Transverse colon (tissue), 4 donors: ENCODE measurements around the gene CAPN1. TPM values are rescaled to one million over a fixed set of nuclear protein-coding genes. Genes with fewer than 3 reads are reported as not detected.
A peak's percentile ranks its signal among the peaks of the same experiment; 100 is the strongest.

Source experiments
- DNase-seq: peaks from one replicate; pipeline ENCODE4 v3.0.0-alpha.2; 2019
- H3K27ac ChIP-seq, 4 donors: fragments of 200-600 bp; sonication (generic); 2 replicates each; pipeline ENCODE4 v1.5.1; 2016 to 2018; ENCODE audit warnings: inconsistent platforms in 4 of 4
- H3K27me3 ChIP-seq: fragments of 200-600 bp; sonication (generic); 2 replicates; pipeline ENCODE4 v1.5.1; 2017; ENCODE audit warnings: inconsistent platforms
- H3K36me3 ChIP-seq, 4 donors: fragments of 200-600 bp; sonication (generic); 2 replicates each; pipeline ENCODE4 v1.5.1; 2017 to 2019; ENCODE audit warnings: inconsistent platforms in 4 of 4
- H3K4me1 ChIP-seq, 4 donors: fragments of 200-600 bp; sonication (generic); 2 replicates each; pipeline ENCODE4 v1.5.1; 2017 to 2020; ENCODE audit warnings: inconsistent platforms in 4 of 4
- H3K4me3 ChIP-seq, 4 donors: fragments of 200-600 bp; sonication (generic); 1 replicate in 1 of 4; 2 replicates in 3 of 4; pipeline versions ENCODE4 v1.5.1 to v1.6.1; 2017 to 2019; ENCODE audit warnings: inconsistent platforms in 4 of 4
- H3K9me3 ChIP-seq, 2 donors: fragments of 200-600 bp; sonication (generic); 2 replicates each; pipeline ENCODE4 v1.5.1; 2017 to 2019; ENCODE audit warnings: inconsistent platforms in 2 of 2
- EP300 ChIP-seq: sonication (generic); formaldehyde crosslinking; IDR thresholded peaks from one replicate; pipeline ENCODE4 v1.6.1; 2017; ENCODE audit warnings: antibody characterized with exemption, low read depth
- POLR2A ChIP-seq: fragments of 450-650 bp; IDR thresholded peaks from one replicate; pipeline ENCODE4 v1.6.1; 2016; ENCODE audit warnings: antibody characterized with exemption, mild to moderate bottlenecking, moderate library complexity
- POLR2AphosphoS5 ChIP-seq, 3 donors: sonication (generic); formaldehyde crosslinking; IDR thresholded peaks; one replicate each; pipeline ENCODE4 v1.6.1; 2016; ENCODE audit warnings: antibody characterized with exemption in 3 of 3
- WGBS, 2 donors: methylation state at CpG; one replicate each; pipeline ENCODE4 v1.1.5; 2018; ENCODE audit warnings: low coverage in 1 of 2; 5-methylcytosine and 5-hydroxymethylcytosine counted together
- in situ Hi-C, 4 donors: fragments of 200-750 bp; cut with MboI; loops; one replicate each; pipeline versions ENCODE4 v1.15.0 to v1.15.1; 2017; ENCODE audit warnings: low sequenced_read_pairs in 3 of 4, low pct_ligation_motif_present in 1 of 4, low pct_unique_long_range_greater_than_20kb in 1 of 4
- intact Hi-C: fragments of 100-400 bp; cut with DNase I; formaldehyde crosslinking; loops from one replicate; pipeline ENCODE4 v1.15.1; 2023; ENCODE audit warnings: low total_unique reads
- total RNA-seq, 4 donors: library from RNA; depleted of rRNA; stranded (reverse); fragments of >200 nt; gene quantifications; one replicate each; pipeline ENCODE4 v1.1.0, GENCODE V29; 2016
- TF ChIP-seq, protein P1 (sequence below), 5 experiments: fragments of 200-600 bp in 3 of 5; fragments of 450-650 bp in 2 of 5; sonication (generic) in 3 of 5; IDR thresholded peaks; 1 replicate in 2 of 5; 2 replicates in 3 of 5; pipeline ENCODE4 v1.5.1; 2016 to 2017; ENCODE audit warnings: antibody characterized with exemption in 5 of 5, inconsistent platforms in 3 of 5, mild to moderate bottlenecking in 2 of 5, moderate library complexity in 1 of 5

CAPN1 gene
- total RNA-seq, 4 donors from 2014 or later: 211 to 1,179 (median 376) TPM

DNA sequence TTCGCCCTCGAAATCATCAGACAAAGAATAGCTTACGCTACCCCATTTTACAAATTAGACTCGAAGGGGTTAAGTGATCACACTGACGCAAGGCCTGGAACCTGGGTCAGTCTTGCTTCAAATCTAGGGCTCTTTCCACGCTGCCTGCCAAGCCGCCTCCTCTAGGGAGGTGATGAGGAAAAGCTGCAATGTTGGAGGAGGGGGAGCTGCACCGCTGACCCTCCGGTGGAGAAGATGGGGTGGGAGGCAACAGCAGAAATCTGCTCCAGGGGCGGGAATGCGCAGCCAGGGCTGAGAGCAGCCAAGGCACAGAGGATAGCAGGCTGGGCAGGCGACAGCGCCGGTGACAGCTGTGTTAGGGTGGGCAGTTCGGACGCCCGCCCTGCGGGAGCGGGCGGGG lies 48.0 kb upstream of the CAPN1 start:
- WGBS, 2 donors: 1% methylated on average over 20 of the region's 20 CpGs; no CpG with 5 or more reads in 1 of the 2 donors
- peaks cover 17 to 39% (median 31%) of the 10 kb centered on the region in 4 donors for H3K4me1 ChIP-seq
- DNase-seq: no peak
- in situ Hi-C loops: loop anchor here in 1 of 4 donors (10.0 kb wide), 1 partner anchor 51 kb away; the partner anchor contains the start of gene CAPN1
- TF ChIP-seq, protein P1, sequence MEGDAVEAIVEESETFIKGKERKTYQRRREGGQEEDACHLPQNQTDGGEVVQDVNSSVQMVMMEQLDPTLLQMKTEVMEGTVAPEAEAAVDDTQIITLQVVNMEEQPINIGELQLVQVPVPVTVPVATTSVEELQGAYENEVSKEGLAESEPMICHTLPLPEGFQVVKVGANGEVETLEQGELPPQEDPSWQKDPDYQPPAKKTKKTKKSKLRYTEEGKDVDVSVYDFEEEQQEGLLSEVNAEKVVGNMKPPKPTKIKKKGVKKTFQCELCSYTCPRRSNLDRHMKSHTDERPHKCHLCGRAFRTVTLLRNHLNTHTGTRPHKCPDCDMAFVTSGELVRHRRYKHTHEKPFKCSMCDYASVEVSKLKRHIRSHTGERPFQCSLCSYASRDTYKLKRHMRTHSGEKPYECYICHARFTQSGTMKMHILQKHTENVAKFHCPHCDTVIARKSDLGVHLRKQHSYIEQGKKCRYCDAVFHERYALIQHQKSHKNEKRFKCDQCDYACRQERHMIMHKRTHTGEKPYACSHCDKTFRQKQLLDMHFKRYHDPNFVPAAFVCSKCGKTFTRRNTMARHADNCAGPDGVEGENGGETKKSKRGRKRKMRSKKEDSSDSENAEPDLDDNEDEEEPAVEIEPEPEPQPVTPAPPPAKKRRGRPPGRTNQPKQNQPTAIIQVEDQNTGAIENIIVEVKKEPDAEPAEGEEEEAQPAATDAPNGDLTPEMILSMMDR (IDR thresholded peaks at IDR 0.05): no peak
- TF ChIP-seq EP300 (no peak), POLR2AphosphoS5 (IDR thresholded peaks at IDR 0.05) (no peak), POLR2A (no peak)
- intact Hi-C loops: no loop called here
- peaks cover 0 to 35% (median 18%) of the 10 kb centered on the region in 4 donors for H3K36me3 ChIP-seq
- H3K27me3 ChIP-seq: no peaks in the 10 kb centered on the region
- H3K4me3 ChIP-seq: peak overlapping the region; percentile 73 to 82 (median 78)
- no peaks in the 10 kb centered on the region for H3K9me3 ChIP-seq
- H3K27ac ChIP-seq: peak overlapping the region; percentile 94 to 97 (median 95)

DNA sequence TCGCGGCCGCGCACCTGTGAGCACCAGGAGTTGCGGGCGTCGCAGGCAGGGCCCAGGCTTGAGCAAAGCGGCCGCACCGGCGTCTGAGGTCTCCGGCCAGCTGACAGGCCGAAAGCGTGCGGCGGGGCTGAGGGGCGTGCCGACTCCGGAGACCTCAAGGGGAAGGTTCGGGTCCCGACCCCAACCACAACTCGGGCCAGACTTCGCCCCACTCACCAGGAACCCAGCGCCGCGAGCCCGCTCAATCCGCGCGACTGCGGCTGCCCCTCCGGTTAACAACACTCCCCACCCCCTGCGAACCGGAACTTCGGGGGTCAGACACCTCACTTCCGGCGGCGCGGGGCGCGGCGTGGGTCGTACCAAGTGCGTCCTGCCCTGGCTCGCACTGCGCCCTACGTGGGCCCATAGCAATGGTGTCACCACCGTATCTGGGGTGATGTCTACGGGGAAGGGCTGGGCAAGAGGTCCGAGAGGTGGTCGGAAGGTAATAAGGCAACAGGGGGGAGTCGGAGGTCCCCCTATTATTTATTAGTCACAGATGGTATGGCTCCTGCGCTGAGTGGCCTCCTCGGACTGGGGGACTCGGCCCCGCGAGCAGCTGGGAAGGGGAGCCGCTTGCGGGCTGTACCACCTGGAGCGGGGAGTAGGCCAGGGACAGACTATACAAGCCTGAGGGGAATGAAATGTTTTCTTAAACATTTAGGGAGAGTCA lies 47.3 kb upstream of the CAPN1 start, which contains the start of gene SYVN1:
SYVN1 (minus strand) TSS at position 280 of the 712 bp plus-strand sequence. CDS start 918 bp downstream, outside the sequence.
- H3K4me1 ChIP-seq: peaks cover 17 to 39% (median 31%) of the 10 kb centered on the region in 4 donors
- H3K9me3 ChIP-seq: no peaks in the 10 kb centered on the region
- in situ Hi-C loops: loop anchor here in 1 of 4 donors (10.0 kb wide), 1 partner anchor 50 kb away; the partner anchor contains the start of gene CAPN1
- H3K36me3 ChIP-seq: peaks cover 0 to 28% (median 15%) of the 10 kb centered on the region in 4 donors
- intact Hi-C loops: no loop called here
- TF ChIP-seq, protein P1 (IDR thresholded peaks at IDR 0.05): peak in 1 of 5 experiments; percentile 9
- TF ChIP-seq POLR2AphosphoS5 (IDR thresholded peaks at IDR 0.05) (peak; percentile 99 to 100 (median 99)), EP300 (no peak), POLR2A (peak; percentile 99)
- peak within 1 kb of the TSS; percentile 94 to 97 (median 95) for H3K27ac ChIP-seq
- H3K4me3 ChIP-seq: peak within 1 kb of the TSS; percentile 73 to 82 (median 78)
- peak; percentile 95 for DNase-seq
- no peaks in the 10 kb centered on the region for H3K27me3 ChIP-seq
- WGBS, 2 donors: 0% methylated on average over 49 of the region's 60 CpGs; no CpG with 5 or more reads in 1 of the 2 donors

DNA sequence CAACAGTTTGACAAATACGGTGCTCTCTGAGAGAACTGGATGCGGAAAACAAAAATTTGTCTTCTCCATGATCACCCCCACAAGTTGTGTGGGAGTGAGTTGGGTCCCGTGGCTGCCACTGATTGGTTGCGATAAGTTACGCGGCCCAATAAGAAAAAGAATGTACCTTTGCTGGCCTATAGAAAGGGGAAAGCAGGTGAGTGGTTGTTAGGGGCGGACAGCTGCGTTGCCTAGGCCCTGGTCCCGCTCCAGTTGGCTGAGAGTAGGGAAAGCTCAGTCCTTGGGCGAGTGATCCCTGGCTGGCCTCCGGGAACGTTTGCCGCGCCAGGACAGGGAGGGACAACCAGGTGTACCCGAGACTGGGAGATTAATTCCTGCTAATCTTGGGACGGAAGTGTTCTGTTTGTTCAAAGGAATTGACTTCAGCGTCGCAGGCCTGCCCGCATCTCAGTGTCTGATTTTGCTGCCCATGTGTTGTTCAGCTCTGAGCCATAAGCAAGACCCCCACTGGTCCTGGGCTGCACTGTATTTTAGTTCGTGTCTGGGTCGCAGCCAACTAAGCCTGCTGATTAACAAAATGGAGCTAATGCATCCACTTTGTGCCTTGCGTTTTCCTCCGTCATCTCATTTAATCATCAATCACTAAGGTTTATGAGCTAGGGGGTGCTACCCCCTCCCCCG lies 46.6 kb upstream of the CAPN1 start:
- in situ Hi-C loops: loop anchor here in 1 of 4 donors (10.0 kb wide), 1 partner anchor 50 kb away; the partner anchor contains the start of gene CAPN1
- no peak for TF ChIP-seq EP300
- peak; percentile 83 to 92 (median 91) for TF ChIP-seq POLR2AphosphoS5 (IDR thresholded peaks at IDR 0.05)
- TF ChIP-seq, protein P1 (IDR thresholded peaks at IDR 0.05): no peak
- peak; percentile 6 for TF ChIP-seq POLR2A
- Histone ChIP-seq H3K9me3 (no peaks in the 10 kb centered on the region), H3K4me1 (peaks cover 17 to 39% (median 31%) of the 10 kb centered on the region in 4 donors), H3K36me3 (peaks cover 0 to 21% (median 10%) of the 10 kb centered on the region in 4 donors), H3K27me3 (no peaks in the 10 kb centered on the region), H3K4me3 (peak overlapping the region; percentile 73 to 82 (median 78)), H3K27ac (peak overlapping the region; percentile 94 to 97 (median 95))
- 0 to 2% methylated on average over 1 to 24 of the region's 24 CpGs for WGBS, 2 donors
- intact Hi-C loops: no loop called here
- DNase-seq: peak; percentile 95
